ENCODE data around the gene C4BPB. TPM values are rescaled to one million over a fixed set of nuclear protein-coding genes. Genes with fewer than 3 reads are reported as not detected.

The C4BPB gene
- total and polyA plus RNA-seq, 2 donors from 2014 or later: 0.49 to 1.3 TPM

DNA sequence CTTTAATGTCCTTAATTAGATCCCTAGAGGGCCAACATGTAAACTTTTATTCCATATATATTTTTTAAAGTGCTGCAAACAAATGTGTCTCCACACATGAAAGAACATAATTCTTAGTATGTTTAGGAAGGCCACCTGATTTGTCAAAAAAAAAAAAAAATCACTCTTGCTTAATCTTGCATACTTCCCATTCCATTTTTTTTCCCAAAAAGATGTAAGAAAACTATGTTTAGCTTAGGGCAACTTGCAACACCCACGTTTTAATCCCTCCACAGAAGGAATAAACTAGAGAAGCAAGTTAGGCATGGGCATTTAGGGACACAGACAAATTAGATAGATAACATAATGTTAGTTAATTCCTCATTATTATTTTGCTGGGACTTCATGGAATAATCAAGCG lies 43.2 kb upstream of the C4BPB start:
- TF ChIP-seq, protein P1, sequence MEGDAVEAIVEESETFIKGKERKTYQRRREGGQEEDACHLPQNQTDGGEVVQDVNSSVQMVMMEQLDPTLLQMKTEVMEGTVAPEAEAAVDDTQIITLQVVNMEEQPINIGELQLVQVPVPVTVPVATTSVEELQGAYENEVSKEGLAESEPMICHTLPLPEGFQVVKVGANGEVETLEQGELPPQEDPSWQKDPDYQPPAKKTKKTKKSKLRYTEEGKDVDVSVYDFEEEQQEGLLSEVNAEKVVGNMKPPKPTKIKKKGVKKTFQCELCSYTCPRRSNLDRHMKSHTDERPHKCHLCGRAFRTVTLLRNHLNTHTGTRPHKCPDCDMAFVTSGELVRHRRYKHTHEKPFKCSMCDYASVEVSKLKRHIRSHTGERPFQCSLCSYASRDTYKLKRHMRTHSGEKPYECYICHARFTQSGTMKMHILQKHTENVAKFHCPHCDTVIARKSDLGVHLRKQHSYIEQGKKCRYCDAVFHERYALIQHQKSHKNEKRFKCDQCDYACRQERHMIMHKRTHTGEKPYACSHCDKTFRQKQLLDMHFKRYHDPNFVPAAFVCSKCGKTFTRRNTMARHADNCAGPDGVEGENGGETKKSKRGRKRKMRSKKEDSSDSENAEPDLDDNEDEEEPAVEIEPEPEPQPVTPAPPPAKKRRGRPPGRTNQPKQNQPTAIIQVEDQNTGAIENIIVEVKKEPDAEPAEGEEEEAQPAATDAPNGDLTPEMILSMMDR (IDR thresholded peaks at IDR 0.05; ENCODE audit: borderline replicate concordance, extremely low read depth, insufficient read depth): no peak
- FAIRE-seq (no peak), DNase-seq (no peak)
- Histone ChIP-seq H3K4me3 (ENCODE audit: low read length in 3 of 3) (peak overlapping the region in 1 of 3 donors; percentile 3), H3K9me3 (ENCODE audit: control insufficient read depth in 2 of 3, insufficient read depth in 1 of 3, low read length in 3 of 3) (no peaks in the 10 kb centered on the region), H3K9ac (ENCODE audit: low read length in 3 of 3) (no peak overlapping the region), H3K27me3 (ENCODE audit: control insufficient read depth, insufficient read depth, low read length) (no peaks in the 10 kb centered on the region), H3K27ac (ENCODE audit: low read depth in 2 of 2, low read length in 2 of 2) (no peak overlapping the region), H3K4me1 (ENCODE audit: control insufficient read depth in 2 of 3, insufficient read depth in 2 of 3, low read depth in 1 of 3, low read length in 3 of 3) (peaks cover 5 to 11% (median 6%) of the 10 kb centered on the region in 3 donors), H3K36me3 (ENCODE audit: control insufficient read depth in 2 of 3, insufficient read depth in 3 of 3, low read length in 3 of 3) (peaks cover 10 to 13% (median 10%) of the 10 kb centered on the region in 3 donors)
- intact Hi-C loops (cut with DNase I): no loop called here

DNA sequence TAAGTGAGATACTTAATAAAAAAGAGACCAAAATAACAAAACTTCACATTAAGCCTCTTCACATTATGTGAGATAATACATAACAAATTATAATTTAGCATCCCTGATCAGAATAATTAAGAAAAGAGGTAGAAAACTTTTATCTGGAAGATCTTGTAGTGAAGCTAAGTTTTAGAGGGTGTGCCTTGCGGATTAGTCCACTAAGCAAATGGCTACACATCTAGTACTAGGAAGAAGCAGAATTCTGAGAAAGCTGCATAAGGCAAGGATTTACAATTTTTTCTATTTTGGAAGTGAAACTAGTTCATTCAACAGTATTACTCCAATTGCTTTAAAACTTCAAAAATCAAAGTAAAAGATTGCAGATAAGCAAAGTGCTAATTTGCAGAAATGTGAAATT lies 41.2 kb upstream of the C4BPB start:
- Histone ChIP-seq H3K4me3 (ENCODE audit: low read length in 3 of 3) (no peak overlapping the region), H3K27ac (ENCODE audit: low read depth in 2 of 2, low read length in 2 of 2) (no peak overlapping the region), H3K4me1 (ENCODE audit: control insufficient read depth in 2 of 3, insufficient read depth in 2 of 3, low read depth in 1 of 3, low read length in 3 of 3) (peaks cover 5 to 20% (median 9%) of the 10 kb centered on the region in 3 donors), H3K27me3 (ENCODE audit: control insufficient read depth, insufficient read depth, low read length) (no peaks in the 10 kb centered on the region), H3K36me3 (ENCODE audit: control insufficient read depth in 2 of 3, insufficient read depth in 3 of 3, low read length in 3 of 3) (peaks cover 10 to 13% (median 10%) of the 10 kb centered on the region in 3 donors), H3K9ac (ENCODE audit: low read length in 3 of 3) (no peak overlapping the region), H3K9me3 (ENCODE audit: control insufficient read depth in 2 of 3, insufficient read depth in 1 of 3, low read length in 3 of 3) (no peaks in the 10 kb centered on the region)
- TF ChIP-seq, protein P1 (IDR thresholded peaks at IDR 0.05; ENCODE audit: borderline replicate concordance, extremely low read depth, insufficient read depth): no peak
- FAIRE-seq: no peak
- DNase-seq: no peak
- intact Hi-C loops (cut with DNase I): no loop called here

DNA sequence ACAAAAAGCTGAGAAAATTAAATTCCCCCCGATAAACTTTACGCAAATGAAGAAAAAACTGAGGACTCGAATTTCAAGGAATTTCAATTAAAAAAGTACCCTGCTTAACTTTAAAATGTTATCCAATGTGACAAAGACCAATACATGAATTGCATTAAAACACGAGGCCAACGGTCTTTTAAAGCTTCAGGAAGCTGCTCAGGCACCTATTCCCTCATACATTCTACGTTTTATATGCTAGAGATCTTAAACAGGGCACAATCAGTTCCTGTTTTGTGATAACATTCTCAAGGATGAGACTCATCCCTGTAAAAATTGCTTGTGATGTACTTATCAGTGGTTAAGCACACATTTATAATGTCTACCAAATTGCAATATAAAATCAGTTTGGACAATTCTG lies 40.6 kb upstream of the C4BPB start:
- no peaks in the 10 kb centered on the region for H3K27me3 ChIP-seq (ENCODE audit: control insufficient read depth, insufficient read depth, low read length)
- peaks cover 10 to 13% (median 10%) of the 10 kb centered on the region in 3 donors for H3K36me3 ChIP-seq (ENCODE audit: control insufficient read depth in 2 of 3, insufficient read depth in 3 of 3, low read length in 3 of 3)
- no peak overlapping the region for H3K9ac ChIP-seq (ENCODE audit: low read length in 3 of 3)
- H3K4me1 ChIP-seq (ENCODE audit: control insufficient read depth in 2 of 3, insufficient read depth in 2 of 3, low read depth in 1 of 3, low read length in 3 of 3): peaks cover 5 to 20% (median 9%) of the 10 kb centered on the region in 3 donors
- no peak for FAIRE-seq
- TF ChIP-seq, protein P1 (IDR thresholded peaks at IDR 0.05; ENCODE audit: borderline replicate concordance, extremely low read depth, insufficient read depth): no peak
- H3K27ac ChIP-seq (ENCODE audit: low read depth in 2 of 2, low read length in 2 of 2): no peak overlapping the region
- H3K4me3 ChIP-seq (ENCODE audit: low read length in 3 of 3): no peak overlapping the region
- DNase-seq: no peak
- H3K9me3 ChIP-seq (ENCODE audit: control insufficient read depth in 2 of 3, insufficient read depth in 1 of 3, low read length in 3 of 3): no peaks in the 10 kb centered on the region
- intact Hi-C loops (cut with DNase I): no loop called here

DNA sequence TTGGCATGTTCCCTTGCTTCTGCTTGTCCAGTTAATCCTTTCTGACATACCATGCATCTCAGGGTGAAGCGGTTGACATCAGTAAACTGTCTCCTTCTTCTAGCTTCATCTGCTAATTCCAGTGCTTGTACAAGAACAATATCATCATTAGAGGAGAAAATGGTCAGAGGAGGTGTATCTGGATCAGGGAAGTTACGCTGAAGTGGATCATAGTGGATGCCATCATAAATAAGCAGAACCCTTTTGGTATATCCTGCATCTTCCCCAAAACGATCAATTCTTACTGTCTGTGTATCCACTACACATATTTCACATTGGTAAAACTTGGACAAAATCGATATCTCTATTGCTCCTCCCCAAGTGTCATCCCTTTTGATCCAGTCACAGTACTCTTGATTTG lies 39.6 kb upstream of the C4BPB start:
- TF ChIP-seq, protein P1 (IDR thresholded peaks at IDR 0.05; ENCODE audit: borderline replicate concordance, extremely low read depth, insufficient read depth): no peak
- Histone ChIP-seq H3K27me3 (ENCODE audit: control insufficient read depth, insufficient read depth, low read length) (no peaks in the 10 kb centered on the region), H3K4me1 (ENCODE audit: control insufficient read depth in 2 of 3, insufficient read depth in 2 of 3, low read depth in 1 of 3, low read length in 3 of 3) (peaks cover 5 to 20% (median 9%) of the 10 kb centered on the region in 3 donors), H3K27ac (ENCODE audit: low read depth in 2 of 2, low read length in 2 of 2) (peak overlapping the region in 1 of 2 donors; percentile 15), H3K4me3 (ENCODE audit: low read length in 3 of 3) (peak overlapping the region in 2 of 3 donors; percentile 79 to 96), H3K36me3 (ENCODE audit: control insufficient read depth in 2 of 3, insufficient read depth in 3 of 3, low read length in 3 of 3) (peaks cover 10 to 13% (median 10%) of the 10 kb centered on the region in 3 donors), H3K9me3 (ENCODE audit: control insufficient read depth in 2 of 3, insufficient read depth in 1 of 3, low read length in 3 of 3) (no peaks in the 10 kb centered on the region), H3K9ac (ENCODE audit: low read length in 3 of 3) (peak overlapping the region in 1 of 3 donors; percentile 31)
- intact Hi-C loops (cut with DNase I): no loop called here
- DNase-seq (peak in 1 of 5 donors; percentile 12), FAIRE-seq (no peak)

All from kidney (tissue), 14 donors.